Pancreas (tissue), 10 donors: ENCODE measurements around the gene WDPCP. TPM values are rescaled to one million over a fixed set of nuclear protein-coding genes. Genes with fewer than 3 reads are reported as not detected.

ENCODE experiments used
- ATAC-seq, 4 donors: fragments of 200-7000 bp; cut with Tn5 transposase; one replicate each; pipeline versions ENCODE4 v1.8.0 to v1.9.1; 2020; ENCODE audit warnings: mild to moderate bottlenecking in 4 of 4, moderate library complexity in 4 of 4
- DNase-seq, 6 donors: peaks; one replicate each; pipeline ENCODE4 v3.0.0-alpha.2; 2020
- FAIRE-seq: peaks from 2 replicates; lab custom pipeline; 2012; peaks lifted over from hg19 to GRCh38; lab: Jason Lieb, UNC
- H3K27ac ChIP-seq, 4 donors: fragments of 200-600 bp; sonication (generic); 1 replicate in 3 of 4; 2 replicates in 1 of 4; pipeline versions ENCODE4 v1.5.0 to v1.8.0; 2020
- H3K27me3 ChIP-seq, 4 donors: fragments of 200-600 bp; one replicate each; pipeline ENCODE4 v1.8.0; 2021
- H3K36me3 ChIP-seq, 3 donors: fragments of 200-600 bp; sonication (generic) in 1 of 3; one replicate each; pipeline versions ENCODE4 v1.5.0 to v1.8.0; 2020 to 2021
- H3K4me1 ChIP-seq, 3 donors: fragments of 200-600 bp; one replicate each; pipeline ENCODE4 v1.8.0; 2021
- H3K4me3 ChIP-seq, 4 donors: fragments of 200-600 bp; sonication (generic) in 2 of 4; one replicate each; pipeline versions ENCODE4 v1.5.0 to v1.8.0; 2020 to 2021
- H3K9me3 ChIP-seq, 4 donors: fragments of 200-600 bp; one replicate each; pipeline ENCODE4 v1.8.0; 2021
- WGBS, 2 donors: extraction: QIAGEN DNeasy Blood & Tissue Kit; methylation state at CpG; one replicate each; pipeline ENCODE4 v1.1.7; 2013; 5-methylcytosine and 5-hydroxymethylcytosine counted together
- intact Hi-C, 3 donors: fragments of 100-400 bp; cut with DNase I; formaldehyde crosslinking; loops; one replicate each; pipeline versions ENCODE4 v1.11.1 to v1.14.2; 2022
- polyA plus RNA-seq, 2 donors: library from polyadenylated mRNA; stranded (reverse); fragments of 200-250 nt; gene quantifications; one replicate each; pipeline ENCODE4 v1.2.3, GENCODE V29; 2013
- total RNA-seq, 6 donors: library from RNA; stranded (reverse); fragmentation: NEBNext Ultra II Directional in 4 of 6; extraction: Animal tissue kit (Norgen Biotek cat#: 25700) in 4 of 6; gene quantifications; one replicate each; pipeline versions ENCODE4 v1.2.1 to v1.2.4, GENCODE V29; 2021 to 2023
- TF ChIP-seq, protein P1 (sequence below), 4 donors: fragments of 200-600 bp; sonication (generic) in 3 of 4; IDR thresholded peaks; one replicate each; pipeline versions ENCODE4 v1.5.0 to v1.8.0; 2021; ENCODE audit warnings: antibody characterized with exemption in 4 of 4
- donor health status: healthy with polysubstance abuse.
- donor health status: DM: no; HTN: no; CAD: no; lungs with moderate emphysema.
- donor health status: DM: no; HTN: no; CAD: no.
- donor health status: control.
- donor health status: control.
- donor health status: Bipolar disorder and iron deficiency.
- donor health status: DM: yes; HTN: yes; CAD: no.
- donor health status: DM: no; HTN: no; CAD: no.
- donor health status: DM: no; HTN: no; CAD: no.
- donor health status: DM: yes; HTN: yes; CAD: no.

The WDPCP gene
- total and polyA plus RNA-seq, 8 donors: 1.9 to 6.1 (median 4.2) TPM

DNA sequence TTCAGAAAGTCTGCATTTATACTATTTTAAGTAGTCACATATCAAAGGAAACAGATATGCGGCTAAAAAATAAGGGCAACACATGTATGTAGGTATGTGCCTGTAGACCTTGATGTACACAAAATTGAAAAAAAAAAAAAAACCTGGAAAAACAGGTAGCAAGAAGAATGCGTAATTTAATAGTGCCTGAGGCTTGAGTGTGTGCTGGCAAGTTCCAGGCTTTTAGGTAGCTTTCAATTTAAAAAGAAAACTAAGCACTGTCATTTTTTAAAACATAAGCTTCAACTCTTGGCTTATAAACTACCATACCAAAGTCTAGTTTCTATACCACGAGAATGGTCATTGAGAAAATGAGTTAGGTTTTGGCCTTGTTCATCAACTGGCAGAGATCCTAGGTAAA is 465.4 kb downstream of the WDPCP start:
- Histone ChIP-seq H3K4me1 (no peaks in the 10 kb centered on the region), H3K36me3 (no peaks in the 10 kb centered on the region), H3K27me3 (no peaks in the 10 kb centered on the region), H3K4me3 (no peak overlapping the region), H3K9me3 (no peaks in the 10 kb centered on the region), H3K27ac (no peak overlapping the region)
- intact Hi-C loops: no loop called here
- DNase-seq: no peak
- ATAC-seq: no peak
- WGBS, 2 donors: 89 to 98% methylated on average over 3 of the region's 3 CpGs
- FAIRE-seq: no peak
- TF ChIP-seq, protein P1, sequence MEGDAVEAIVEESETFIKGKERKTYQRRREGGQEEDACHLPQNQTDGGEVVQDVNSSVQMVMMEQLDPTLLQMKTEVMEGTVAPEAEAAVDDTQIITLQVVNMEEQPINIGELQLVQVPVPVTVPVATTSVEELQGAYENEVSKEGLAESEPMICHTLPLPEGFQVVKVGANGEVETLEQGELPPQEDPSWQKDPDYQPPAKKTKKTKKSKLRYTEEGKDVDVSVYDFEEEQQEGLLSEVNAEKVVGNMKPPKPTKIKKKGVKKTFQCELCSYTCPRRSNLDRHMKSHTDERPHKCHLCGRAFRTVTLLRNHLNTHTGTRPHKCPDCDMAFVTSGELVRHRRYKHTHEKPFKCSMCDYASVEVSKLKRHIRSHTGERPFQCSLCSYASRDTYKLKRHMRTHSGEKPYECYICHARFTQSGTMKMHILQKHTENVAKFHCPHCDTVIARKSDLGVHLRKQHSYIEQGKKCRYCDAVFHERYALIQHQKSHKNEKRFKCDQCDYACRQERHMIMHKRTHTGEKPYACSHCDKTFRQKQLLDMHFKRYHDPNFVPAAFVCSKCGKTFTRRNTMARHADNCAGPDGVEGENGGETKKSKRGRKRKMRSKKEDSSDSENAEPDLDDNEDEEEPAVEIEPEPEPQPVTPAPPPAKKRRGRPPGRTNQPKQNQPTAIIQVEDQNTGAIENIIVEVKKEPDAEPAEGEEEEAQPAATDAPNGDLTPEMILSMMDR (IDR thresholded peaks at IDR 0.05): no peak

- intact Hi-C loops: no loop called here
- DNase-seq: no peak
- TF ChIP-seq, protein P1 (IDR thresholded peaks at IDR 0.05): no peak
- whole genome bisulfite sequencing, 2 donors: 90 to 98% methylated on average over 5 of the region's 5 CpGs
- H3K9me3 ChIP-seq: no peaks in the 10 kb centered on the region
- H3K27me3 ChIP-seq: no peaks in the 10 kb centered on the region
- no peak for ATAC-seq
- FAIRE-seq: no peak
- H3K4me1 ChIP-seq: no peaks in the 10 kb centered on the region
- H3K27ac ChIP-seq: no peak overlapping the region
- H3K36me3 ChIP-seq: no peaks in the 10 kb centered on the region
- H3K4me3 ChIP-seq: no peak overlapping the region
These were observed 467.0 kb downstream of the WDPCP start for GRCh38 chr2:63121055-63121834.

DNA sequence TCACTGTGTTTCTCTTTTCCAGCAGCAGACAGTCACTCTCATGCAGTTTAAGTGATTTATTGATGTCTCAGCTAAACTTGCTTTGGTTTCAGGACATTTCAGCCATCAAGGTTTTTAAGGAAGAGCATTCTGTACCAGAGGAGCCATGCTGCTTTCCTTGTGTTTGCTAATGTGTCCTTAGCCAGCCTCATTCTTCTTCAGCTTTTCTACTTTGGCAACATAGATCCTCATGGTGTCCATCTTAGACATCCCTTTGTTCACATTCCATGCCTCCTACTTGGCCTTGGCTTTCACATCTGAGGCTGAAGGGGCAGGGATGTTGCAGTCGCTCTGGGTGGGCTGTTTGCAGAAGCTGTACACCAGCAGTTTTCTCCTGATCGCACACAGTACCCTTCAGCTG is 469.5 kb downstream of the WDPCP start:
- TF ChIP-seq, protein P1 (IDR thresholded peaks at IDR 0.05): no peak
- Histone ChIP-seq H3K27me3 (no peaks in the 10 kb centered on the region), H3K4me1 (no peaks in the 10 kb centered on the region), H3K4me3 (no peak overlapping the region), H3K36me3 (no peaks in the 10 kb centered on the region), H3K27ac (no peak overlapping the region), H3K9me3 (no peaks in the 10 kb centered on the region)
- WGBS, 2 donors: 90 to 98% methylated on average over 2 of the region's 2 CpGs
- DNase-seq: no peak
- ATAC-seq: no peak
- no peak for FAIRE-seq
- intact Hi-C loops: no loop called here

DNA sequence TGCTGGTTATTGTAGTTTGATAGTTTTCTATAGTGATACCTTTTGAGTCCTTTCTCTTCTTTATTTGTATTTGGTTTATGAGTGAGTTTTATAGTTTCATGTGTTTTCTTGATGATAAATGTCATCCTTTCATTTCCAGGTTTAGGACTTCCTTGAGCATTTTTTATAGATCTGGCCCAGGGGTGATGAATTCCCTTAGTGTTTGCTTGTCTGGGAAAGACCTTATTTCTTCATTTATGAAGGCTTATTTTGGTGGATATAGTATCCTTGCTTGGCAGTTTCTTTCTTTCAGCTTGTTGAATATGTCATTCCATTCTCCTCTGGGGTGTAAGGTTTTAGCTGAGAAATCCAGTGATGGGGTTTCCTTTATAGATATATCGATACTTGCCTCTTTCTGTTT is 483.8 kb downstream of the WDPCP start:
- peaks cover 0 to 6% (median 0%) of the 10 kb centered on the region in 4 donors for H3K9me3 ChIP-seq
- DNase-seq (no peak), FAIRE-seq (peak; percentile 56), ATAC-seq (no peak)
- H3K36me3 ChIP-seq: no peaks in the 10 kb centered on the region
- H3K4me3 ChIP-seq: no peak overlapping the region
- no peaks in the 10 kb centered on the region for H3K27me3 ChIP-seq
- H3K4me1 ChIP-seq: no peaks in the 10 kb centered on the region
- H3K27ac ChIP-seq: no peak overlapping the region
- 92 to 100% methylated on average over 1 of the region's 1 CpG for WGBS, 2 donors
- TF ChIP-seq, protein P1 (IDR thresholded peaks at IDR 0.05): no peak
- intact Hi-C loops: no loop called here

DNA sequence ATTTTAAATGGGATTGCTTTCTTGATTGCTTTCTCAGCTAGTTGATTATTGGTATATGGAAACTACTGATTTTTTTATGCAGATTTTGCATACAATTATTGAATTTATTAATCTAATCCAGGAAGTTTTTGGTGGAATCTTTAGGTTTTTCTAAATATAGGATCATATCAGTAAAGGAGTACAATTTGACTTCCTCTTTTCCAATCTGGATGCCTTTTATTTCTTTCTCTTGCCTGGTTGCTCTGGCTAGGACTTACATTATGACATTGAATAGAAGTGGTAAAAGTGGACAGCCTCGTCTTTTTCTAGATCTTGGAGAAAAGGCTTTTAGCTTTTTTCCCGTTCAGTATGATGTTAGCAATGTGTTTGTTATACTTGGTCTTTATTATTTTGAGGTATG is 486.3 kb downstream of the WDPCP start:
- ATAC-seq (no peak), FAIRE-seq (no peak), DNase-seq (no peak)
- no peaks in the 10 kb centered on the region for H3K4me1 ChIP-seq
- H3K27me3 ChIP-seq: no peaks in the 10 kb centered on the region
- H3K9me3 ChIP-seq: peaks cover 0 to 6% (median 0%) of the 10 kb centered on the region in 4 donors
- H3K36me3 ChIP-seq: no peaks in the 10 kb centered on the region
- WGBS, 2 donors: 50 to 63% methylated on average over 2 of the region's 2 CpGs
- H3K4me3 ChIP-seq: no peak overlapping the region
- TF ChIP-seq, protein P1 (IDR thresholded peaks at IDR 0.05): no peak
- intact Hi-C loops: no loop called here
- no peak overlapping the region for H3K27ac ChIP-seq
